Heart right ventricle (tissue), 16 donors: ENCODE results near the gene FAM219A. TPM values are rescaled to one million over a fixed set of nuclear protein-coding genes. Genes with fewer than 3 reads are reported as not detected.

Experiments used
- ATAC-seq, 8 donors: fragments of 200-7000 bp; cut with Tn5 transposase; one replicate each; pipeline ENCODE4 v1.9.1; 2020; ENCODE audit warnings: mild to moderate bottlenecking in 8 of 8, moderate library complexity in 8 of 8, moderate number of reproducible peaks in 1 of 8
- DNase-seq, 2 donors: peaks; one replicate each; pipeline ENCODE4 v3.0.0-alpha.2; 2020
- H3K27ac ChIP-seq, 10 donors: fragments of 200-600 bp; sonication (generic) in 2 of 10; one replicate each; pipeline versions ENCODE4 v1.5.0 to v1.8.0; 2020 to 2022; ENCODE audit warnings: mild to moderate bottlenecking in 3 of 10
- H3K27me3 ChIP-seq, 7 donors: fragments of 200-600 bp; one replicate each; pipeline ENCODE4 v1.8.0; 2021 to 2022; ENCODE audit warnings: mild to moderate bottlenecking in 2 of 7
- H3K36me3 ChIP-seq, 9 donors: fragments of 200-600 bp; sonication (generic) in 1 of 9; one replicate each; pipeline versions ENCODE4 v1.5.0 to v1.8.0; 2020 to 2022; ENCODE audit warnings: mild to moderate bottlenecking in 2 of 9
- H3K4me1 ChIP-seq, 9 donors: fragments of 200-600 bp; sonication (generic) in 1 of 9; one replicate each; pipeline versions ENCODE4 v1.5.0 to v1.8.0; 2020 to 2022; ENCODE audit warnings: mild to moderate bottlenecking in 4 of 9
- H3K4me3 ChIP-seq, 10 donors: fragments of 200-600 bp; sonication (generic) in 2 of 10; one replicate each; pipeline versions ENCODE4 v1.5.0 to v1.8.0; 2020 to 2022; ENCODE audit warnings: mild to moderate bottlenecking in 7 of 10, moderate library complexity in 2 of 10
- H3K9me3 ChIP-seq, 11 donors: fragments of 200-600 bp in 10 of 11; sonication (generic) in 2 of 11; one replicate each; pipeline versions ENCODE4 v1.5.0 to v1.8.0; 2013 to 2022; ENCODE audit warnings: mild to moderate bottlenecking in 2 of 11, control low read depth in 1 of 11, moderate library complexity in 1 of 11
- CTCF ChIP-seq, 9 donors: fragments of 200-600 bp; sonication (generic) in 2 of 9; IDR thresholded peaks; one replicate each; pipeline versions ENCODE4 v1.5.0 to v1.8.0; 2021 to 2022; ENCODE audit warnings: antibody characterized with exemption in 9 of 9, mild to moderate bottlenecking in 5 of 9, moderate library complexity in 1 of 9
- WGBS, 2 donors: extraction: QIAGEN DNeasy Blood & Tissue Kit; methylation state at CpG; one replicate each; pipeline ENCODE4 v1.1.7; 2013; ENCODE audit warnings: inconsistent platforms in 1 of 2; 5-methylcytosine and 5-hydroxymethylcytosine counted together
- intact Hi-C, 10 donors: fragments of 100-400 bp; cut with DNase I; formaldehyde crosslinking; loops; one replicate each; pipeline versions ENCODE4 v1.11.1 to v1.14.2; 2022
- polyA plus RNA-seq, 2 donors: library from polyadenylated mRNA; stranded (reverse); fragments of 200-250 nt; gene quantifications; one replicate each; pipeline ENCODE4 v1.2.3, GENCODE V29; 2013
- total RNA-seq, 10 donors: library from RNA; stranded (reverse); fragmentation: NEBNext Ultra II Directional in 3 of 10; extraction: Animal tissue kit (Norgen Biotek cat#: 25700) in 3 of 10; gene quantifications; one replicate each; pipeline versions ENCODE4 v1.2.1 to v1.2.4, GENCODE V29; 2021 to 2023
- donor health status: Arrhythmogenic right ventricular cardiomyopathy.
- donor health status: ischemic (EF 13 %, LVEDD 7.1; RV severe dilation, severe dysfunction).
- donor health status: healthy with polysubstance abuse.
- donor health status: DM: no; HTN: yes; CAD: no.
- donor health status: DM: no; HTN: no; CAD: no.
- donor health status: ischemic (EF 25% LVEDD 6.9; RV normal size, moderate dysfunction).
- donor health status: ischemic (EF 25% LVEDD 5.7; RV mildly dilated, moderate dysfunction).
- donor health status: healthy.
- donor health status: DM: yes; HTN: yes; CAD: no.
- donor health status: Ischemic cardiomyopathy.
- donor health status: ischemic (EF 35%, LVEDD 5.7; RV mildly dilated, moderate dysfunction).
- donor health status: nonischemic (EF 11% LVEDD 7.7; RV severe dilation, severe dysfunction).
- donor health status: DM: yes; HTN: yes; CAD: no.
- donor health status: PGD.
- donor health status: ischemic (EF 29% LVEDD 5.4; RV normal size, mild dysfunction).
- donor health status: nonischemic (EF 23%, LVEDD 6.1; RV moderate dilation, normal function).

FAM219A gene
- total and polyA plus RNA-seq, 12 donors, result 15.1 to 38.6 (median 25.9) TPM

DNA sequence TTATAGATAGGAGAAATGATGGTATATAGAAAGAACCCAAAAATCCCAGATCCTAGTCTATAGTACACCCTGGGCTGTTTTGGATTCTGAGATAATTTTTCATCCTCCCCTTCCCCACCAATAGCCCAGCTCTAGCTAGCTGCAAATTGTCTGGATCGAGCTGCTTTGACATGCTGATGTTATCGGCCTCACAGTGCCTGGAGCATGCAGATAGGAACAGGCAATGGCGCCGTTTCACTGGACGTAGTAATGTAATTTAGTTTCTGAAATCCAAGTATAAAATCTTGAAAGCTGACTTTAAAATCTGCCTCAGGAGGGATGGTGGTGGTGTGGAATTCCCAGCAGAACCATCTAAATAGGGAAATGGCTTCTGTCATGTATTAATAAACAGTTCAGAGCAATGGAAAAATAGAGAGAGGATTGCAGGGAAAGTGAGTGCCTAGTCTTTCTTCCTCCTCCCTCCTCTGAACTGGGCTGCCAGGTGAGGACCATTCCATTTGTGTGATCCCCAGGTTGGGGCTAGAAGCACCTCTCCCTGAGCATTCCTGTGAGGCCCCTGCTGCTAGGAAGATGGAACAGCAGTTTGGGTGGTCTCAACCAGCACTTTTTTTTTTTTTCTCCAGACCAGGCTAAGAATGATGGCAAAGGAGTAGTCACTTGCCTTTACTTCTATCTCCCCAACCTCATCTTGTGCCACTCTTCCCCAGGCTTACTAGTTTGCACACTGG is 31.9 kb downstream of the FAM219A start:
- intact Hi-C loops, result no loop called here
- no peak overlapping the region for H3K4me3 ChIP-seq
- peaks cover 0 to 34% (median 19%) of the 10 kb centered on the region in 9 donors for H3K4me1 ChIP-seq
- no peaks in the 10 kb centered on the region for H3K27me3 ChIP-seq
- no peak overlapping the region for H3K27ac ChIP-seq
- WGBS, 2 donors, result 83 to 84% methylated on average over 5 of the region's 5 CpGs
- no peaks in the 10 kb centered on the region for H3K9me3 ChIP-seq
- peaks cover 0 to 54% (median 0%) of the 10 kb centered on the region in 9 donors for H3K36me3 ChIP-seq
- TF ChIP-seq CTCF (IDR thresholded peaks at IDR 0.05), result no peak
- DNase-seq (no peak), ATAC-seq (no peak)

DNA sequence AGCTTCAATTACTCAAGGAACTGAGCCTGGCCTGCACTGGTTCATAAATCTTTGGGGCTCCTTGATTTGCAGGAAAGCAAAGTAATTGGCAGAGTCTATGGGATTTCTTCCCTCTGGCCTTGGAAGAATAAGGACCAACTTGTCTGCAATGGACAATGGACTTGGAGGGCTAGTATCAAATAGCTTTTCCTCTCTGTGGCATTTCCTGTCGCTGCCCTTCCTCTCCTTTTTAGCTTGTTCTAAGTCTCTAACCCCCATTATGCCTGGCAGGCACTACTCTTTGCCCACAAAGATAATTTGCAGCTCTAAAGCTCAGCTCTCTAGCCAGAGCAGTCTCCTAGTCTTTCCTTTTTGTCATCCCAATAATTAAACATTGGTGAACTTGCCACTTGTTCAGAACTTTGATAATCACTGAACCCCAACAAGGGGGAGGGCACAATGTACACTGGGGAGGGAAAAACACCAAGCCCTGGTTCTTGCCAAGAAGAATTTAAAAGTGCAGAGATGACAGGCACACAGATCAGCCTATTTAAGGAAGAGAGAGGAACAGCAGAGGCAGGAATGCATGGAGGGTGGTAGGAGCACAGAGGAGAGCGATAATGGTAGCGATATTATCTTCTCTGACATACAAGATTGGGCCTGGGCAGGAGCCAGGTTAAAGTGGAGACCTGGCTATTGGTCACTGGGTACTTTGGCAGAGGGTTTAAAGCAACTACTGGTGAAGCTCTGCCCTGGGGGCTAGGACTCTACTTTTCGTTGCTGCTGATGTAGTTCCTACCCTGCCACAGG is 38.5 kb downstream of the FAM219A start:
- no peak for DNase-seq
- Histone ChIP-seq H3K36me3 (peaks cover 0 to 29% (median 0%) of the 10 kb centered on the region in 9 donors), H3K4me3 (no peak overlapping the region), H3K27ac (no peak overlapping the region), H3K4me1 (peaks cover 0 to 25% (median 10%) of the 10 kb centered on the region in 9 donors), H3K9me3 (no peaks in the 10 kb centered on the region), H3K27me3 (no peaks in the 10 kb centered on the region)
- 48 to 78% methylated on average over 4 of the region's 4 CpGs for WGBS, 2 donors
- TF ChIP-seq CTCF (IDR thresholded peaks at IDR 0.05), result no peak
- intact Hi-C loops, result no loop called here
- no peak for ATAC-seq

DNA sequence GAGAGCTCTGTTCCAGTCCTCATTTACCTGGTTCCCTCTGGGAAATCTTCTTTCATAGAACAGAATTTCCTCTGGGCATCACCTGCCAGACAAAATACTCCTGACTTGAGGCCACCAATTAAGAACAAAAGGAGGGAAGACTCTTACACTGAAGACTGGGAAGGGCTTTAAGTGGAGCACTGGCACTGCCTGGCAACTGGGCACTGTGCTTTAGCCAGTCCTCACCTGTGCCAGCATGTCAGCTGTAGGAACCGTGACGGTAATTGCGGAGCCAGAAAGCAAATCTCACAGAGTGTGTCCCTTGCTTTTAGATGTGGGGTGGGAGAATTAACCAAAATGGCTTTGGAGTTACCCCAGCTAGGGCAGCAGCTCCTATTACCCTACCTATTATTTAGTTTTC is 40.6 kb downstream of the FAM219A start:
- DNase-seq (no peak), ATAC-seq (no peak)
- H3K27ac ChIP-seq, result no peak overlapping the region
- TF ChIP-seq CTCF (IDR thresholded peaks at IDR 0.05), result no peak
- no peaks in the 10 kb centered on the region for H3K27me3 ChIP-seq
- no peak overlapping the region for H3K4me3 ChIP-seq
- peaks cover 0 to 24% (median 8%) of the 10 kb centered on the region in 9 donors for H3K4me1 ChIP-seq
- H3K36me3 ChIP-seq, result peaks cover 0 to 22% (median 0%) of the 10 kb centered on the region in 9 donors
- H3K9me3 ChIP-seq, result no peaks in the 10 kb centered on the region
- intact Hi-C loops, result no loop called here
- WGBS, 2 donors, result 87 to 89% methylated on average over 3 of the region's 3 CpGs

DNA sequence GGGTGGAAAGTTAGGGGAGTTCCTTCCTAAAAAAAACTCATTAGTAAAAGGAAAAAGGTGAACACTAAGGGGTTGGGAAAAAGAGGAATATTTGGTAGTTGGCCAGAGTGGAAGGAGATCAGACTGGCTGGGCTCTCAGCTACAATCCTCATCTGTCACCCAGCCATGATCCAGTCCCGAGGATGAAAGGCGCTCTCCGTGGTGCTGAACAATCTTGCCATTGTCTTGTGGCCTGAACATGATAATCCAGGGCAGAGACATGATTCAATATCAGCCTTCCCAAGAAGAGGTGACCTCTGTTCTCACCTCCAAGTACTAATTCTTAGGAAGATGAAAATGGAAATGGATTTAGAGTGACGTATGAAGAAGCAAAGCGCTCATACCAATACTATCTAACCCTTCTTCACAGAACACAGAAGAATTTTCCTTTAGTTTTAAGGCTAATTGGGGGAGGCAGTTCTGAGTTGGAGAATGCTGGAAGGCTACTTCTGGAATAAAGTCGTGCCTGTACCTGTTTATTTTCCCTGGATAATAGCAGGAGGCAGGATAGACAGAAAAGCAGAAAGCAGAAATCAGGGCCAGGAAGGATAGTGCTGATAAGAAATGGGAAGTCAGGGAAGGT is 45.0 kb downstream of the FAM219A start:
- H3K4me3 ChIP-seq, result no peak overlapping the region
- no peak overlapping the region for H3K27ac ChIP-seq
- H3K36me3 ChIP-seq, result peaks cover 0 to 27% (median 0%) of the 10 kb centered on the region in 9 donors
- H3K4me1 ChIP-seq, result peaks cover 0 to 10% (median 0%) of the 10 kb centered on the region in 9 donors
- peak in 2 of 8 donors; percentile 59 to 64 for ATAC-seq
- intact Hi-C loops, result loop anchor here in 1 of 10 donors (2.0 kb wide), 1 partner anchor 87 kb away; no protein-coding TSS in a partner anchor
- H3K9me3 ChIP-seq, result no peaks in the 10 kb centered on the region
- no peaks in the 10 kb centered on the region for H3K27me3 ChIP-seq
- WGBS, 2 donors, result 17 to 28% methylated on average over 6 of the region's 6 CpGs
- DNase-seq, result peak; percentile 13 to 40
- no peak for TF ChIP-seq CTCF (IDR thresholded peaks at IDR 0.05)
